NCI-H748 (cell line): ENCODE data around the gene WNK3.

ENCODE experiments used
- DNase-seq: peaks from one replicate; lab custom pipeline; 2025; ENCODE audit not compliant: unreplicated experiment; lab: John Stamatoyannopoulos, UW

The WNK3 gene

GRCh38 chrX:54246866-54247265, 111.0 kb downstream of the WNK3 start:
- DNase-seq: no peak

- DNase-seq: no peak
These were observed 119.3 kb downstream of the WNK3 start for GRCh38 chrX:54238588-54238987.

GRCh38 chrX:54237014-54237413, 120.8 kb downstream of the WNK3 start:
- DNase-seq: no peak

GRCh38 chrX:54230435-54231148, 127.3 kb downstream of the WNK3 start:
- no peak for DNase-seq

- no peak for DNase-seq
These were observed 134.3 kb downstream of the WNK3 start for GRCh38 chrX:54223581-54223980.

- DNase-seq: no peak
These were observed 144.2 kb downstream of the WNK3 start for GRCh38 chrX:54213603-54214002.

- DNase-seq: no peak
These were observed 149.3 kb downstream of the WNK3 start for GRCh38 chrX:54208531-54208930.

- no peak for DNase-seq
These were observed 159.6 kb downstream of the WNK3 start for GRCh38 chrX:54198262-54198661.

- DNase-seq: no peak
These were observed 162.8 kb downstream of the WNK3 start for GRCh38 chrX:54194982-54195588.

- no peak for DNase-seq
These were observed 164.6 kb downstream of the WNK3 start for GRCh38 chrX:54193085-54193821.

- DNase-seq: no peak
These were observed 173.4 kb downstream of the WNK3 start for GRCh38 chrX:54184474-54184873.

GRCh38 chrX:54182864-54183613, 174.8 kb downstream of the WNK3 start, which contains the start of gene FAM120C:
TSS of gene FAM120C (minus strand) at chrX:54183254. CDS start at chrX:54183198, 56 bp downstream.
- peak; percentile 87 for DNase-seq

- DNase-seq: peak; percentile 69
These were observed 175.5 kb downstream of the WNK3 start for GRCh38 chrX:54182194-54182863.

- no peak for DNase-seq
These were observed 176.5 kb downstream of the WNK3 start for GRCh38 chrX:54181202-54181953.

- DNase-seq: no peak
These were observed 177.4 kb downstream of the WNK3 start for GRCh38 chrX:54180403-54180802.

- no peak for DNase-seq
These were observed 179.5 kb downstream of the WNK3 start for GRCh38 chrX:54178100-54178940.

- no peak for DNase-seq
These were observed 180.5 kb downstream of the WNK3 start for GRCh38 chrX:54177306-54177705.

- DNase-seq: no peak
These were observed 184.1 kb downstream of the WNK3 start for GRCh38 chrX:54173791-54174190.

- no peak for DNase-seq
These were observed 185.4 kb downstream of the WNK3 start for GRCh38 chrX:54172455-54172854.
